GM19351 (cell line): Measurements from ENCODE around the gene SPACA4.
"Not testable (repeated sequence)": the region's sequence is repeated elsewhere in the genome, so short reads cannot be mapped to it uniquely, and the experiment has no call there.

Experiments
- ATAC-seq: cut with Tn5 transposase; IDR thresholded peaks from one replicate; pipeline ENCODE4 v1.9.1; 2021; ENCODE audit warnings: mild to moderate bottlenecking, moderate library complexity; ENCODE audit not compliant: unreplicated experiment

Gene SPACA4

GRCh38 chr19:48606463-48607358 lies at the start of gene SPACA4:
Gene SPACA4 (plus strand): TSS chr19:48606742. CDS start chr19:48606979, 237 bp downstream.
- no peak for ATAC-seq

GRCh38 chr19:48556825-48557224 lies 49.7 kb upstream of the SPACA4 start:
- ATAC-seq: no peak

- no peak for ATAC-seq
Measured at GRCh38 chr19:48558018-48558684, 48.4 kb upstream of the SPACA4 start.

- no peak for ATAC-seq
Measured at GRCh38 chr19:48560095-48560530, 46.4 kb upstream of the SPACA4 start.

GRCh38 chr19:48561412-48561811 lies 45.1 kb upstream of the SPACA4 start:
- ATAC-seq: no peak

DNA sequence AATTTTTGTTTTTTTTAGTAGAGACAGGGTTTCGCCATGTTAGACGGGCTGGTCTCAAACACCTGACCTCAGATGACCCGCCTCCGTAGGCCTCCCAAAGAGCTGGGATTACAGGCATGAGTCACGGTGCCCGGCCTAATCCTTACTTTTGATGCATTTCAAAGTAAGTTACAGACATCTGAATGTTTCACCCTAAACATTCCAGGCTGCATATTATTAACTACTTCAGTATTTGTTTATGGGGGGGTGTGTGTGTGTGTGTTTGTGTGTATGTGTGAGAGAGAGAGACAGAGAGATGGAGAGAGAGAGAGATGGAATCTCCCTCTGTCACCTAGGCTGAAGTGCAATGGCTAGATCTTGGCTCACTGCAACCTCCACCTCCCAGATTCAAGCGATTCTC lies 41.5 kb upstream of the SPACA4 start:
- ATAC-seq: no peak

GRCh38 chr19:48568345-48568886 lies 38.1 kb upstream of the SPACA4 start:
- ATAC-seq: no peak

- ATAC-seq: no peak
Measured at GRCh38 chr19:48569814-48570213, 36.7 kb upstream of the SPACA4 start.

DNA sequence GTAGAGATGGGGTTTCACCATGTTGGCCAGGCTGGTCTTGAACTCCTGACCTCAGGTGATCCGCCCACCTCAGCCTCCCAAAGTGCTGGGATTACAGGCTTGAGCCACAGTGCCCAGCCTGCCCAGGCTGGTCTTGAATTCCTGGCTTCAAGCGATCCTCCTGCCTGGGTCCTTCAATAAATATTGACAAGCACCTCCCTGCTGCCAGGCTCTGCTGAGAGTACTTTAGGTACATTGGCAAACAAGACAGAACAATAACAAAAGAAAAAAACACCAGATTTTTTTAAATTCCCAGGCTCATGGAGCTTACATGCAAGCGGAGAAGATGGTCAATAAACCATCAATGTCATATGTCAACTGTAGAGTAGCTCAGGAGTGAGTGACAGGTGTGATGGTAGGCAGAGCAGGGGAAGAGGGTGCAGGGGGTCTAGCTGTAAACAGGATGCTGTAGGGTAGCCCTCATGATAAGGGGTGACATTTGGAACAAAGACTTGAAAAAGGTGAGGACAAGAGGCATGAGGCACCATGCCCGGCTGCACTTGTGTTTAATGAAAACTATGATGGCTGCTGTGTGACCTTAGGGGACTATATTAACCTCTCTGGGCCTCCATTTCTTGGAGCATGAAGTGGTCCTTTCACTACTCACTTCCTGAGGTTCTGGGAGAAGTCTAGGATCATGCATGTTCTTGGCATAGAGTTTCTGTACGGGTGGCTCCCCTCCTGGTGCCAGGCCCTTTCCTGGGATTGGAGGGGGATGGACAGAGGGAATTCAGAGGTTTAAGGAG lies 35.0 kb upstream of the SPACA4 start:
- no peak for ATAC-seq

- ATAC-seq: no peak
Measured at GRCh38 chr19:48573163-48573505, 33.4 kb upstream of the SPACA4 start.

- ATAC-seq: no peak
Measured at GRCh38 chr19:48575931-48576622, 30.5 kb upstream of the SPACA4 start.

DNA sequence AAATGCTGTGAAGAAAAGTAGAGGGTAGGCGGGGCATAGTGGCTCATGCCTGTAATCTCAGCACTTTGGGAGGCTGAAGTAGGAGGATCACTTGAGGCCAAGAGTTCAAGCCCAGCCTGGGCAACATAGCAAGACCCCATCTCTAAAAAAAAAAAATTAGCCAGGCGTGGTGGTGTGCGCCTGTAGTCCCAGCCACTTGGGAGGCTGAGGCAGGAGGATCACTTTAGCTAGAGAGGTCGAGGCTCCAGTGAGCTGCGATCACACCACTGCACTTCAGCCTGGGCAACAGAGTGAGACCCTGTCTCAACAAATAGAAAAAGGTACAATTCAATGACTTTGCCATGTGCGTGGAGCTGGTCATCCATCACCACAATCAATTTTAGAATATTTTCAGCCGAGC lies 28.6 kb upstream of the SPACA4 start:
- not testable (repeated sequence) for ATAC-seq

- no peak for ATAC-seq
Measured at GRCh38 chr19:48578891-48579290, 27.7 kb upstream of the SPACA4 start.

- no peak for ATAC-seq
Measured at GRCh38 chr19:48582168-48582567, 24.4 kb upstream of the SPACA4 start.

- ATAC-seq: no peak
Measured at GRCh38 chr19:48587387-48587786, 19.2 kb upstream of the SPACA4 start.

GRCh38 chr19:48588670-48589401 lies 17.7 kb upstream of the SPACA4 start:
- peak; percentile 50 for ATAC-seq

DNA sequence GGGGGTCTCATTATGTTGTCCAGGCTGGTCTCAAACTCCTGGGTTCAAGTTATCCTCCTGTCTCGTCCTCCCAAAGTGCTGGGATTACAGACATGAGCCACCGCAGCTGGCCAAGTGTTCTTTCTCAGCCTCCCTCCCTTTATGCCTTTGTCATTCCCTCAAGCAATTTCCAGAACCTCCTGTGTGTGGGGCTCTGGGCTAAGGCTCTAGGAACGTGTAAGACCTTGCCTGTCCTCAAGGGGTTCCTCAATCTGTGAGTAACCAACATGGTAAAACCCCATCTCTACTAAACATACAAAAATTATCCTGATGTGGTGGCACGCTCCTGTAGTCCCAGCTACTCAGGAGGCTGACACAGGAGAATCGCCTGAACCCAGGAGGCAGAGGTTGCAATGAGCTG lies 15.5 kb upstream of the SPACA4 start:
- no peak for ATAC-seq

DNA sequence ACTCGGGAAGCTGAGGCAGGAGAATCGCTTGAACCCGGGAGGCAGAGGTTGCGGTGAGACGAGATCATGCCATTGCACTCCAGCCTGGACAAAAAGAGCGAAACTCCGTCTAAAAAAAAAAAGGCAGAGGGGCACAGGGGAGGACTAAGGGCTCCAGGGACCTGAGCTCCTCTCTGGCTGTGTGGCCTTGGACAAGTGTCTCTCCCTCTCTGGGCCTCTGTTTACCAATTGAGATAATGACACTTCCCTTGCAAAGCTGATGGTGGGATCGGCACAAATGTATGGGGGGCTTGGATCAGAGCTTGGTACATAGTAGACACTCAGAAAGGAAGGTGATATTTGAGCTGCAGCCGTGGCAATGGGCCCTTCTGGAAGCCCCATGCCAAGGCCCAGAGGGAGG lies 11.4 kb upstream of the SPACA4 start:
- no peak for ATAC-seq

- no peak for ATAC-seq
Measured at GRCh38 chr19:48595833-48596232, 10.7 kb upstream of the SPACA4 start.

GRCh38 chr19:48596237-48596636 lies 10.3 kb upstream of the SPACA4 start:
- ATAC-seq: no peak
